A549 (cell line): ENCODE measurements around the gene SPATA31D1.
"Not testable (repeated sequence)": the region's sequence is repeated elsewhere in the genome, so short reads cannot be mapped to it uniquely, and the experiment has no call there.

ENCODE experiments used
- CHD2 ChIP-seq: fragments of 150-350 bp; IDR thresholded peaks from 2 replicates; pipeline ENCODE4 v1.6.1; 2014; ENCODE audit warnings: low read length; ENCODE audit not compliant: partially characterized antibody
- CTCF ChIP-seq: fragments of >200 bp; sonication (Bioruptor Twin); formaldehyde crosslinking; IDR thresholded peaks from 3 replicates; pipeline ENCODE4 v1.5.1; 2016
- ESRRA ChIP-seq: fragments of 150-350 bp; IDR thresholded peaks from 2 replicates; pipeline ENCODE4 v1.6.1; 2014; ENCODE audit warnings: mild to moderate bottlenecking, low read length, borderline replicate concordance
- FOSL2 ChIP-seq, 2 experiments: fragments of 450-650 bp in 1 of 2; fragments of >200 bp in 1 of 2; sonication (Bioruptor Twin) in 1 of 2; formaldehyde crosslinking; IDR thresholded peaks; 2 replicates each; pipeline versions ENCODE4 v1.5.0 to v1.6.1; 2016 to 2020; ENCODE audit warnings: mild to moderate bottlenecking in 1 of 2, moderate library complexity in 1 of 2
- HDAC2 ChIP-seq: fragments of 200-600 bp; sonication (generic); IDR thresholded peaks from 2 replicates; pipeline ENCODE4 v1.6.1; 2016
- MYC ChIP-seq: IDR thresholded peaks from 2 replicates; pipeline ENCODE4 v1.6.1; 2012; ENCODE audit warnings: mild to moderate bottlenecking, inconsistent platforms, low read length, improper control_type of control experiment, borderline replicate concordance
- POLR2AphosphoS2 ChIP-seq: conservative IDR thresholded peaks from 2 replicates; pipeline ENCODE4 v1.6.1; 2012; ENCODE audit warnings: low read length, improper control_type of control experiment, inconsistent platforms
- RFX5 ChIP-seq: fragments of 450-650 bp; IDR thresholded peaks from 2 replicates; pipeline ENCODE4 v1.7.1; 2014; ENCODE audit warnings: antibody characterized with exemption, mild to moderate bottlenecking, moderate library complexity

DNA sequence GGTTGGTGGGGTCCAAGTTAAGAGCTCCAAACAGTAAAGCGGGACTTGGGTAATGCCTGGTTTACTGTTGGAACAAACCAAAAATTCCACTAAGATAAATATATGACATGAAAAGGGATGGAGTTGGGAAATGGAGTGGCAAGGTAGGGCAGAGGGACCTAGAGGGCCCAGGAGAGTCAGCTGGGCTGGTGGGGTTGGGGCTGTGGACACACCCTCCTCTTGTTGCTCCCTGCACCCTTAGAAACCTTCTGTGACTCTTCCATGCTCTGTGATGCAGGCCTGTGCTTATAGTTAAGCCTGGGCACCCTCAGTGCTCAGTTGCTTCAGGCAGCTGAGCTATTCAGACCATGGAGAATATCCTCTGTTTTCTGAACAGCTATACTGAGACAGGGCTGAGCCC is at the start of gene SPATA31D1:
- not testable (repeated sequence) for TF ChIP-seq CTCF; FOSL2 (IDR thresholded peaks at IDR 0.05); FOSL2 (CRISPR knock-in tag; IDR thresholded peaks at IDR 0.05); RFX5; CHD2; MYC; HDAC2; ESRRA; POLR2AphosphoS2
